Esophagus squamous epithelium (tissue), 4 donors: ENCODE data around the gene SHISA6.

Experiments
- CTCF ChIP-seq, 6 experiments: fragments of 450-650 bp in 4 of 6; fragments of 200-600 bp in 2 of 6; sonication (generic) in 2 of 6; IDR thresholded peaks; one replicate each; pipeline ENCODE4 v1.5.1; 2016 to 2019; ENCODE audit warnings: antibody characterized with exemption in 6 of 6, mild to moderate bottlenecking in 4 of 6, moderate library complexity in 4 of 6
- POLR2A ChIP-seq, 4 donors: fragments of 450-650 bp; IDR thresholded peaks; one replicate each; pipeline ENCODE4 v1.6.1; 2017; ENCODE audit warnings: antibody characterized with exemption in 4 of 4, mild to moderate bottlenecking in 4 of 4, moderate library complexity in 3 of 4

DNA sequence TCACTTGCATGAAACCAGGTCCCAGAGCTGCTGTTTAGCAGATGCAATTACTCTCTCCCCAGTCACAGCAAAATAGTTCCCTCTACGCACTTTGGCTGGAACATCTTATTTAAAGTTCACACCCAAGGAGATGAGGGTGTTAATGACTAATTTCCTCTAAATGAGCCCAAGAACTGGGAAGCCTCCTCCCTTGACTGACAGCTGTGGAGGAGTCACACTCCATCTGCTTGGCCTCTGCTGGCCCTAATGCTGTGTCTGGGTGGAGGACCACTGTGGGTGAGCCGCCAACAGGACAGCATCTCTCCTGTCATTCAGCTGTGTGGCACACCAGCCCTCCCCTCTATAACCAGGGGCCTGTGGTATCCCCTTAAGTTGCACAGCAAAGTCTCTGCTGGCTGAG lies 115.4 kb downstream of the SHISA6 start:
- TF ChIP-seq CTCF (IDR thresholded peaks at IDR 0.05) = no peak
- no peak for TF ChIP-seq POLR2A (IDR thresholded peaks at IDR 0.05)
